ENCODE measurements around the gene ST3GAL6. TPM values are rescaled to one million over a fixed set of nuclear protein-coding genes. Genes with fewer than 3 reads are reported as not detected.

The ST3GAL6 gene
- total and polyA plus RNA-seq, 2 of the 8 experiments (the other 6 are each of a cell fraction or from before 2014, with no cell fraction given): 3.3 to 6.1 TPM

- Histone ChIP-seq H2AK5ac (ENCODE audit: low read depth, low read length) (no peak overlapping the region), H3K79me1 (ENCODE audit: low read depth, low read length) (no peaks in the 10 kb centered on the region), H4K8ac (ENCODE audit: extremely low read depth, insufficient read depth, low read length) (no peak overlapping the region), H3K4me1 (replicated peaks in 1 of 4; ENCODE audit: control insufficient read depth in 3 of 4, insufficient read depth in 4 of 4, low read length in 3 of 4) (no peaks in the 10 kb centered on the region), H3K27ac (ENCODE audit: low read depth, low read length) (no peak overlapping the region), H3K23ac (ENCODE audit: insufficient read length) (no peak overlapping the region), H3K4me3 (ENCODE audit: extremely low read depth in 1 of 4, insufficient read depth in 2 of 4, low read depth in 3 of 4, low read length in 4 of 4) (no peak overlapping the region), H3K18ac (ENCODE audit: extremely low read depth, low read length) (no peak overlapping the region), H3K14ac (ENCODE audit: insufficient read length) (no peak overlapping the region), H3K27me3 (replicated peaks in 1 of 4; ENCODE audit: control insufficient read depth in 3 of 4, extremely low read depth in 1 of 4, insufficient read depth in 3 of 4, low read length in 3 of 4) (no peaks in the 10 kb centered on the region), H3K4ac (replicated peaks; ENCODE audit: insufficient read length, low read depth, low read length) (no peak overlapping the region), H3K23me2 (ENCODE audit: low read depth, low read length) (no peaks in the 10 kb centered on the region), H3K4me2 (ENCODE audit: insufficient read depth in 1 of 2, low read depth in 2 of 2, low read length in 2 of 2) (no peak overlapping the region), H2BK5ac (ENCODE audit: low read depth, low read length) (no peak overlapping the region), H3K36me3 (ENCODE audit: control insufficient read depth in 2 of 4, insufficient read depth in 4 of 4, low read length in 3 of 4) (peaks cover 6 to 58% (median 32%) of the 10 kb centered on the region in 4 experiments), H4K5ac (ENCODE audit: insufficient read length, low read depth, low read length) (no peak overlapping the region), H4K20me1 (replicated peaks in 1 of 2; ENCODE audit: control insufficient read depth in 1 of 2, insufficient read depth in 2 of 2, low read length in 2 of 2) (peaks cover 0 to 2% of the 10 kb centered on the region in 2 experiments), H2AFZ (ENCODE audit: low read length) (no peak overlapping the region), H3K79me2 (ENCODE audit: control insufficient read depth in 1 of 2, insufficient read depth in 2 of 2, low read length in 2 of 2) (no peaks in the 10 kb centered on the region), H3K9me3 (ENCODE audit: insufficient read depth in 2 of 2, low read depth in 1 of 2, low read length in 1 of 2) (no peaks in the 10 kb centered on the region), H2BK12ac (ENCODE audit: low read depth, low read length) (no peak overlapping the region), H4K91ac (replicated peaks; ENCODE audit: insufficient read length, low read length) (no peak overlapping the region), H3K9ac (replicated peaks in 1 of 4; ENCODE audit: extremely low read depth in 1 of 4, low read depth in 3 of 4, low read length in 3 of 4) (no peak overlapping the region), H2BK20ac (ENCODE audit: low read length) (no peak overlapping the region), H2BK120ac (replicated peaks; ENCODE audit: low read depth, low read length) (no peak overlapping the region), H3K56ac (replicated peaks; ENCODE audit: insufficient read length, low read depth, low read length) (no peak overlapping the region), H2BK15ac (ENCODE audit: low read length) (no peak overlapping the region)
- WGBS, 2 experiments (ENCODE audit: extremely low coverage in 1 of 2, insufficient coverage in 1 of 2, insufficient read length in 1 of 2, insufficient replicate concordance in 2 of 2, low coverage in 1 of 2, low lambda C conversion rate in 2 of 2, missing lambda C conversion rate in 1 of 2): 93% methylated on average over 3 of the region's 3 CpGs; no CpG with 5 or more reads in 1 of the 2 experiments
- TF ChIP-seq POU5F1 (IDR thresholded peaks at IDR 0.05; ENCODE audit: low read depth, low read length) (no peak), HDAC2 (IDR thresholded peaks at IDR 0.05; ENCODE audit: borderline replicate concordance in 1 of 2, low read depth in 2 of 2, low read length in 2 of 2) (no peak), CBX8 (IDR thresholded peaks at IDR 0.05; ENCODE audit: borderline replicate concordance, low read depth, low read length) (no peak), EZH2 (IDR thresholded peaks at IDR 0.05; ENCODE audit: low read depth, low read length, severe bottlenecking) (no peak), BACH1 (IDR thresholded peaks at IDR 0.05; ENCODE audit: low read length) (no peak)
- FAIRE-seq (no peak), DNase-seq (ENCODE audit: low read depth in 1 of 2, low spot score in 2 of 2) (no peak)
- ChIA-PET CTCF (ENCODE audit: partially characterized antibody) (interaction anchor here (0.6 to 3.6 kb wide), 3 partner anchors 197 to 296 kb away, joined by 3 to 10 read pairs (median 4); no protein-coding TSS in a partner anchor), POLR2A (ENCODE audit: partially characterized antibody) (no interaction called here)
These were observed 46.4 kb downstream of the ST3GAL6 start for GRCh38 chr3:98809557-98809956.
